D341Med (cell line): Measurements from ENCODE around the gene NINJ2.

ENCODE experiments used
- DNase-seq: peaks from one replicate; pipeline ENCODE4 v3.0.0; 2012; ENCODE audit warnings: low spot score

Gene NINJ2

GRCh38 chr12:527729-528128 lies 135.5 kb downstream of the NINJ2 start:
- no peak for DNase-seq

GRCh38 chr12:527241-527640 lies 136.0 kb downstream of the NINJ2 start:
- DNase-seq, result no peak

DNA sequence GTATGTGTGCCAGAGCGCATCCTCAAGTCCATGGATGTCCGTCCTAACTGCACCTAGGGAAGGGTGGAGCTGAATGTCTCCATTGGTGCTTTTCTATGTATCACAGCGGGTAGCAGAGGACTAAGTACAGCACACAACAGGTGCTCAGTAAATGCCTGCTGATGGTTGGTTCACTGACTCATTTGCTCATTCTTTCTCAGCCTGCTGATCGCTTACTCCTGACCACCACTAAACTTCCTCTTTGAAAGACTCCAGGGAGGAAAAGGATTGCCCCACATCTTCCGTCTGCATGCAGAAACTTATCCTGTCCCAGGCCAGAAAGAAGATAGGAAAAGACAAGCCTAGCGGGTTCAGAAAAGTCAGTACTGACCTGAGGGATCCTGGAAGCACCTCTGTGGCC lies 137.2 kb downstream of the NINJ2 start:
- no peak for DNase-seq

GRCh38 chr12:524167-524951 lies 138.9 kb downstream of the NINJ2 start:
- no peak for DNase-seq

GRCh38 chr12:522692-523378 lies 140.4 kb downstream of the NINJ2 start:
- DNase-seq, result no peak

DNA sequence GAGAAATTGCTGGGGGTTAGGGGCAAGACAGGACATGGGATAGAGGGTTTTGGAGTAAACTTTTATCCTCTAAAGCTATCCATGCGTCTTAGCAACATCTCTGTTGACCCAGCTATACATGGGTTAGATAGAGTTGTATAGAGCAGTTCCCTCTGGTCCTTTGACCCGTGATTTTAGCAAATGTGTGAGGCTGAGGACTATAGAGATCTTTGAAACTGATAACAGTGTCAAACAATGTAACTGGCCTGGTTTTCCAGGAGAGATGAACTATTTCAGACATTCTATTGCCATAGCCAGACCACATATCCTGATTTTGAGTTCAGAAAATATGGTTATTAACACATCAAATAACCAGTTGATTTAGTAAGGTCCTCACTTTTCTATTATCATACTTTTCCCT lies 143.1 kb downstream of the NINJ2 start:
- no peak for DNase-seq

- DNase-seq, result no peak
Observed at GRCh38 chr12:517538-517937, 145.7 kb downstream of the NINJ2 start.
